GM12873 (cell line): ENCODE results near the gene C1QTNF1.

Experiments used
- CTCF ChIP-seq: IDR thresholded peaks from 2 replicates; pipeline ENCODE4 v1.5.1; 2012; ENCODE audit warnings: low read depth, mild to moderate bottlenecking, moderate library complexity, low read length, control low read depth; ENCODE audit not compliant: insufficient read depth; ENCODE audit errors: missing control alignments

The C1QTNF1 gene

GRCh38 chr17:79033741-79034501 is 10.0 kb downstream of the C1QTNF1 start:
- TF ChIP-seq CTCF: no peak

GRCh38 chr17:79034931-79035485 is 11.0 kb downstream of the C1QTNF1 start:
- no peak for TF ChIP-seq CTCF

GRCh38 chr17:79035686-79036085 is 11.7 kb downstream of the C1QTNF1 start:
- no peak for TF ChIP-seq CTCF

GRCh38 chr17:79036181-79036580 is 12.2 kb downstream of the C1QTNF1 start:
- no peak for TF ChIP-seq CTCF

GRCh38 chr17:79036596-79036995 is 12.6 kb downstream of the C1QTNF1 start:
- no peak for TF ChIP-seq CTCF

- no peak for TF ChIP-seq CTCF
Measured at GRCh38 chr17:79038545-79039135, 14.7 kb downstream of the C1QTNF1 start.

GRCh38 chr17:79039171-79039570 is 15.2 kb downstream of the C1QTNF1 start:
- TF ChIP-seq CTCF: no peak
